NB4 (cell line): ENCODE data around the gene TXNDC8.
"Not testable (repeated sequence)": the region's sequence is repeated elsewhere in the genome, so short reads cannot be mapped to it uniquely, and the experiment has no call there.

Experiments
- POLR2A ChIP-seq: IDR thresholded peaks from 2 replicates; pipeline ENCODE4 v1.6.1; 2011; ENCODE audit warnings: mild to moderate bottlenecking; ENCODE audit not compliant: insufficient read length; ENCODE audit errors: extremely low read depth
- TF ChIP-seq, protein P1 (sequence below): IDR thresholded peaks from one replicate; pipeline ENCODE4 v1.5.1; 2012; ENCODE audit warnings: low read depth, low read length

DNA sequence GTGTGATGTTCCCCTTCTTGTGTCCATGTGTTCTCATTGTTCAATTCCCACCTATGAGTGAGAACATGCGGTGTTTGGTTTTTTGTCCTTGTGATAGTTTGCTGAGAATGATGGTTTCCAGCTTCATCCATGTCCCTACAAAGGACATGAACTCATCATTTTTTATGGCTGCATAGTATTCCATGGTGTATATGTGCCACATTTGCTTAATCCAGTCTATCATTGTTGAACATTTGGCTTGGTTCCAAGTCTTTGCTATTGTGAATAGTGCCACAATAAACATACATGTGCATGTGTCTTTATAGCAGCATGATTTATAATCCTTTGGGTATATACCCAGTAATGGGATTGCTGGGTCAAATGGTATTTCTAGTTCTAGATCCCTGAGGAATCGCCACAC, 21.3 kb upstream of the TXNDC8 start:
- TF ChIP-seq, protein P1, sequence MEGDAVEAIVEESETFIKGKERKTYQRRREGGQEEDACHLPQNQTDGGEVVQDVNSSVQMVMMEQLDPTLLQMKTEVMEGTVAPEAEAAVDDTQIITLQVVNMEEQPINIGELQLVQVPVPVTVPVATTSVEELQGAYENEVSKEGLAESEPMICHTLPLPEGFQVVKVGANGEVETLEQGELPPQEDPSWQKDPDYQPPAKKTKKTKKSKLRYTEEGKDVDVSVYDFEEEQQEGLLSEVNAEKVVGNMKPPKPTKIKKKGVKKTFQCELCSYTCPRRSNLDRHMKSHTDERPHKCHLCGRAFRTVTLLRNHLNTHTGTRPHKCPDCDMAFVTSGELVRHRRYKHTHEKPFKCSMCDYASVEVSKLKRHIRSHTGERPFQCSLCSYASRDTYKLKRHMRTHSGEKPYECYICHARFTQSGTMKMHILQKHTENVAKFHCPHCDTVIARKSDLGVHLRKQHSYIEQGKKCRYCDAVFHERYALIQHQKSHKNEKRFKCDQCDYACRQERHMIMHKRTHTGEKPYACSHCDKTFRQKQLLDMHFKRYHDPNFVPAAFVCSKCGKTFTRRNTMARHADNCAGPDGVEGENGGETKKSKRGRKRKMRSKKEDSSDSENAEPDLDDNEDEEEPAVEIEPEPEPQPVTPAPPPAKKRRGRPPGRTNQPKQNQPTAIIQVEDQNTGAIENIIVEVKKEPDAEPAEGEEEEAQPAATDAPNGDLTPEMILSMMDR, result not testable (repeated sequence)
- not testable (repeated sequence) for TF ChIP-seq POLR2A
